Left lung (tissue), 10 donors: ENCODE data around the gene CEP43. TPM values are rescaled to one million over a fixed set of nuclear protein-coding genes. Genes with fewer than 3 reads are reported as not detected.
A peak's percentile ranks its signal among the peaks of the same experiment; 100 is the strongest.

Experiments
- ATAC-seq: fragments of 200-7000 bp; cut with Tn5 transposase; one replicate; pipeline ENCODE4 v1.9.1; 2020; ENCODE audit warnings: moderate library complexity
- DNase-seq, 4 donors: peaks; one replicate each; pipeline ENCODE4 v3.0.0-alpha.2; 2013 to 2020
- H3K27ac ChIP-seq, 2 donors: fragments of 200-600 bp; sonication (generic) in 1 of 2; one replicate each; pipeline versions ENCODE4 v1.5.0 to v1.8.0; 2020 to 2021
- H3K27me3 ChIP-seq, 2 donors: fragments of 200-600 bp; sonication (generic) in 1 of 2; one replicate each; pipeline versions ENCODE4 v1.5.0 to v1.8.0; 2020 to 2021
- H3K36me3 ChIP-seq, 2 donors: fragments of 200-600 bp; sonication (generic) in 1 of 2; one replicate each; pipeline versions ENCODE4 v1.5.0 to v1.8.0; 2020 to 2021
- H3K4me1 ChIP-seq, 2 donors: fragments of 200-600 bp; one replicate each; pipeline ENCODE4 v1.8.0; 2021
- H3K4me3 ChIP-seq, 2 donors: fragments of 200-600 bp; sonication (generic) in 1 of 2; one replicate each; pipeline versions ENCODE4 v1.5.0 to v1.8.0; 2020 to 2021; ENCODE audit warnings: mild to moderate bottlenecking in 1 of 2
- H3K9me3 ChIP-seq, 2 donors: fragments of 200-600 bp; sonication (generic) in 1 of 2; one replicate each; pipeline versions ENCODE4 v1.5.0 to v1.8.0; 2020 to 2021
- CTCF ChIP-seq, 2 donors: fragments of 200-600 bp; sonication (generic) in 1 of 2; IDR thresholded peaks; one replicate each; pipeline versions ENCODE4 v1.5.0 to v1.8.0; 2021; ENCODE audit warnings: antibody characterized with exemption in 2 of 2
- intact Hi-C, 2 donors: fragments of 100-400 bp; cut with DNase I; formaldehyde crosslinking; loops; one replicate each; pipeline versions ENCODE4 v1.11.2 to v1.14.2; 2022
- polyA plus RNA-seq, 6 donors: library from polyadenylated mRNA; unstranded; fragments of 120-200 nt; gene quantifications; one replicate each; pipeline ENCODE4 v1.2.1, GENCODE V29; 2013; ENCODE audit not compliant: insufficient read length in 6 of 6
- total RNA-seq, 2 donors: library from RNA; stranded (reverse); fragmentation: NEBNext Ultra II Directional; extraction: Animal tissue kit (Norgen Biotek cat#: 25700); gene quantifications; one replicate each; pipeline ENCODE4 v1.2.1, GENCODE V29; 2021
- donor health status: DM: no; HTN: yes; CAD: no.
- donor health status: DM: no; HTN: no; CAD: no.

CEP43 gene
- total and polyA plus RNA-seq, 8 donors, result 15.3 to 50.6 (median 45.3) TPM

GRCh38 chr6:166987448-166987847, 11.7 kb upstream of the CEP43 start:
- H3K4me1 ChIP-seq, result no peaks in the 10 kb centered on the region
- H3K27ac ChIP-seq, result no peak overlapping the region
- no peaks in the 10 kb centered on the region for H3K27me3 ChIP-seq
- no peak for DNase-seq
- no peaks in the 10 kb centered on the region for H3K9me3 ChIP-seq
- H3K4me3 ChIP-seq, result no peak overlapping the region
- TF ChIP-seq CTCF (IDR thresholded peaks at IDR 0.05), result no peak
- no peak for ATAC-seq
- intact Hi-C loops, result no loop called here
- no peaks in the 10 kb centered on the region for H3K36me3 ChIP-seq

- TF ChIP-seq CTCF (IDR thresholded peaks at IDR 0.05), result no peak
- H3K27me3 ChIP-seq, result no peaks in the 10 kb centered on the region
- no peaks in the 10 kb centered on the region for H3K9me3 ChIP-seq
- intact Hi-C loops, result no loop called here
- no peak overlapping the region for H3K27ac ChIP-seq
- H3K36me3 ChIP-seq, result no peaks in the 10 kb centered on the region
- no peaks in the 10 kb centered on the region for H3K4me1 ChIP-seq
- no peak for DNase-seq
- ATAC-seq, result no peak
- H3K4me3 ChIP-seq, result no peak overlapping the region
These were observed 11.3 kb upstream of the CEP43 start for GRCh38 chr6:166987930-166988329.

GRCh38 chr6:166988674-166989201, 10.5 kb upstream of the CEP43 start:
- no peak for TF ChIP-seq CTCF (IDR thresholded peaks at IDR 0.05)
- ATAC-seq (no peak), DNase-seq (no peak)
- H3K27ac ChIP-seq, result no peak overlapping the region
- intact Hi-C loops, result no loop called here
- no peaks in the 10 kb centered on the region for H3K4me1 ChIP-seq
- no peaks in the 10 kb centered on the region for H3K9me3 ChIP-seq
- H3K4me3 ChIP-seq, result no peak overlapping the region
- no peaks in the 10 kb centered on the region for H3K27me3 ChIP-seq
- H3K36me3 ChIP-seq, result no peaks in the 10 kb centered on the region

- Histone ChIP-seq H3K4me3 (no peak overlapping the region), H3K4me1 (no peaks in the 10 kb centered on the region), H3K9me3 (no peaks in the 10 kb centered on the region), H3K27ac (no peak overlapping the region), H3K36me3 (no peaks in the 10 kb centered on the region), H3K27me3 (no peaks in the 10 kb centered on the region)
- peak; percentile 40 to 43 for TF ChIP-seq CTCF (IDR thresholded peaks at IDR 0.05)
- DNase-seq, result no peak
- peak; percentile 84 for ATAC-seq
- intact Hi-C loops, result loop anchor here in 1 of 2 donors (10.0 kb wide), 1 partner anchor 205 kb away; no protein-coding TSS in a partner anchor
These were observed 9.7 kb upstream of the CEP43 start for GRCh38 chr6:166989427-166990032.

- peaks cover 7 to 36% of the 10 kb centered on the region in 2 donors for H3K4me1 ChIP-seq
- no peaks in the 10 kb centered on the region for H3K27me3 ChIP-seq
- H3K36me3 ChIP-seq, result no peaks in the 10 kb centered on the region
- DNase-seq (peak in 1 of 4 donors; percentile 19), ATAC-seq (peak; percentile 5)
- no peak overlapping the region for H3K27ac ChIP-seq
- H3K9me3 ChIP-seq, result no peaks in the 10 kb centered on the region
- intact Hi-C loops, result loop anchor here in 1 of 2 donors (10.0 kb wide), 1 partner anchor 212 kb away; no protein-coding TSS in a partner anchor
- TF ChIP-seq CTCF (IDR thresholded peaks at IDR 0.05), result no peak
- H3K4me3 ChIP-seq, result no peak overlapping the region
These were observed 2.8 kb upstream of the CEP43 start for GRCh38 chr6:166996406-166996805.
